ENCODE data around the gene MGLL.

- TF ChIP-seq, protein P1, sequence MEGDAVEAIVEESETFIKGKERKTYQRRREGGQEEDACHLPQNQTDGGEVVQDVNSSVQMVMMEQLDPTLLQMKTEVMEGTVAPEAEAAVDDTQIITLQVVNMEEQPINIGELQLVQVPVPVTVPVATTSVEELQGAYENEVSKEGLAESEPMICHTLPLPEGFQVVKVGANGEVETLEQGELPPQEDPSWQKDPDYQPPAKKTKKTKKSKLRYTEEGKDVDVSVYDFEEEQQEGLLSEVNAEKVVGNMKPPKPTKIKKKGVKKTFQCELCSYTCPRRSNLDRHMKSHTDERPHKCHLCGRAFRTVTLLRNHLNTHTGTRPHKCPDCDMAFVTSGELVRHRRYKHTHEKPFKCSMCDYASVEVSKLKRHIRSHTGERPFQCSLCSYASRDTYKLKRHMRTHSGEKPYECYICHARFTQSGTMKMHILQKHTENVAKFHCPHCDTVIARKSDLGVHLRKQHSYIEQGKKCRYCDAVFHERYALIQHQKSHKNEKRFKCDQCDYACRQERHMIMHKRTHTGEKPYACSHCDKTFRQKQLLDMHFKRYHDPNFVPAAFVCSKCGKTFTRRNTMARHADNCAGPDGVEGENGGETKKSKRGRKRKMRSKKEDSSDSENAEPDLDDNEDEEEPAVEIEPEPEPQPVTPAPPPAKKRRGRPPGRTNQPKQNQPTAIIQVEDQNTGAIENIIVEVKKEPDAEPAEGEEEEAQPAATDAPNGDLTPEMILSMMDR (IDR thresholded peaks at IDR 0.05; ENCODE audit: low read depth, low read length, missing input control), result no peak
- TF ChIP-seq, protein P2, sequence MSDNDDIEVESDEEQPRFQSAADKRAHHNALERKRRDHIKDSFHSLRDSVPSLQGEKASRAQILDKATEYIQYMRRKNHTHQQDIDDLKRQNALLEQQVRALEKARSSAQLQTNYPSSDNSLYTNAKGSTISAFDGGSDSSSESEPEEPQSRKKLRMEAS (IDR thresholded peaks at IDR 0.05), result no peak
- TF ChIP-seq REST (IDR thresholded peaks at IDR 0.05) (no peak), FOXA1 (IDR thresholded peaks at IDR 0.05) (no peak), JUND (IDR thresholded peaks at IDR 0.05) (no peak)
Measured at GRCh38 chr3:127672429-127673190, 149.7 kb downstream of the MGLL start, which contains the start of gene ABTB1.
